ENCODE measurements around the gene WWOX. TPM values are rescaled to one million over a fixed set of nuclear protein-coding genes. Genes with fewer than 3 reads are reported as not detected.

Gene WWOX
- total RNA-seq, 6 experiments from 2014 or later = 13.0 to 24.3 (median 16.5) TPM

DNA sequence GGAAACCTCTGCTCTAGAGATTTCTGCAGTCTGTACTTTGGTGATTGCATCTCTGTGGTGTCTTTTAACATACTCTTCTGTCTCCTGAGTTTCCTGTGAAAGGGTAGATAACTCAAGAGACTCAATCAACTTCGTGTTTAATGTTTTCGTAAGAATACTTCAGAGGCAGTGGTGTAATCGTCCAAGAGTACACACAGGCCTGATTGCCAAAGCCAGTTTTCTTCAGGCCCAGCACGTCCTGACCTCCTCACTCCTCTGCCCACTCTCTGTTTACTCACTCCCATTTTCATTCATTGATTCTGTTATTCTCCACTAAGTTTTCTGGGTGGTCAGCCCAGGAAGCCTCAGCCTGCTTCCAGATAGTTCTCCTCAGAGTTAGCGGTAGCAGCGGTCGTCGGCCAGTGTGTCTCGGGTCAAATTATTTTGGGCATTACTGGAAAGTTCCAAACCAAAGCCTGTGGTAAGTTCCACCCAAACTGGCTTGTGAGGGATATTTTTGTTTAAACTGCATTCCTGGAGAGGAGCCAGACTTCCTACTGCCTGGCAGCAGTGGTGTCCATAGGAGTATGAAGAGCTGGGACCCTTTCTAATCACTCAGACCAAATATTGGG is 293.2 kb downstream of the WWOX start:
- intact Hi-C loops (cut with DNase I) = no loop called here
- Histone ChIP-seq H3K36me3 (no peaks in the 10 kb centered on the region), H3K9me3 (no peaks in the 10 kb centered on the region), H3K27ac (peak overlapping the region in 1 of 3 donors; percentile 15), H3K27me3 (no peaks in the 10 kb centered on the region), H3K4me3 (no peak overlapping the region), H3K4me1 (peaks cover 0 to 4% (median 0%) of the 10 kb centered on the region in 4 donors)
- peak; percentile 62 to 86 (median 79) for ATAC-seq
- TF ChIP-seq, protein P1, sequence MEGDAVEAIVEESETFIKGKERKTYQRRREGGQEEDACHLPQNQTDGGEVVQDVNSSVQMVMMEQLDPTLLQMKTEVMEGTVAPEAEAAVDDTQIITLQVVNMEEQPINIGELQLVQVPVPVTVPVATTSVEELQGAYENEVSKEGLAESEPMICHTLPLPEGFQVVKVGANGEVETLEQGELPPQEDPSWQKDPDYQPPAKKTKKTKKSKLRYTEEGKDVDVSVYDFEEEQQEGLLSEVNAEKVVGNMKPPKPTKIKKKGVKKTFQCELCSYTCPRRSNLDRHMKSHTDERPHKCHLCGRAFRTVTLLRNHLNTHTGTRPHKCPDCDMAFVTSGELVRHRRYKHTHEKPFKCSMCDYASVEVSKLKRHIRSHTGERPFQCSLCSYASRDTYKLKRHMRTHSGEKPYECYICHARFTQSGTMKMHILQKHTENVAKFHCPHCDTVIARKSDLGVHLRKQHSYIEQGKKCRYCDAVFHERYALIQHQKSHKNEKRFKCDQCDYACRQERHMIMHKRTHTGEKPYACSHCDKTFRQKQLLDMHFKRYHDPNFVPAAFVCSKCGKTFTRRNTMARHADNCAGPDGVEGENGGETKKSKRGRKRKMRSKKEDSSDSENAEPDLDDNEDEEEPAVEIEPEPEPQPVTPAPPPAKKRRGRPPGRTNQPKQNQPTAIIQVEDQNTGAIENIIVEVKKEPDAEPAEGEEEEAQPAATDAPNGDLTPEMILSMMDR (IDR thresholded peaks at IDR 0.05) = no peak
- TF ChIP-seq POLR2A (IDR thresholded peaks at IDR 0.05) = no peak
- 35% methylated on average over 9 of the region's 9 CpGs for WGBS (ENCODE audit: insufficient coverage, low coverage, low lambda C conversion rate, missing lambda C conversion rate)
- no peak for DNase-seq

GRCh38 chr16:78395035-78395434 is 295.6 kb downstream of the WWOX start:
- DNase-seq (no peak), ATAC-seq (no peak)
- TF ChIP-seq, protein P1 (IDR thresholded peaks at IDR 0.05) = no peak
- TF ChIP-seq POLR2A (IDR thresholded peaks at IDR 0.05) = no peak
- Histone ChIP-seq H3K4me1 (peaks cover 0 to 4% (median 0%) of the 10 kb centered on the region in 4 donors), H3K27ac (no peak overlapping the region), H3K4me3 (no peak overlapping the region), H3K36me3 (no peaks in the 10 kb centered on the region), H3K9me3 (no peaks in the 10 kb centered on the region), H3K27me3 (no peaks in the 10 kb centered on the region)
- WGBS (ENCODE audit: insufficient coverage, low coverage, low lambda C conversion rate, missing lambda C conversion rate) = 83% methylated on average over 6 of the region's 6 CpGs
- intact Hi-C loops (cut with DNase I) = no loop called here

DNA sequence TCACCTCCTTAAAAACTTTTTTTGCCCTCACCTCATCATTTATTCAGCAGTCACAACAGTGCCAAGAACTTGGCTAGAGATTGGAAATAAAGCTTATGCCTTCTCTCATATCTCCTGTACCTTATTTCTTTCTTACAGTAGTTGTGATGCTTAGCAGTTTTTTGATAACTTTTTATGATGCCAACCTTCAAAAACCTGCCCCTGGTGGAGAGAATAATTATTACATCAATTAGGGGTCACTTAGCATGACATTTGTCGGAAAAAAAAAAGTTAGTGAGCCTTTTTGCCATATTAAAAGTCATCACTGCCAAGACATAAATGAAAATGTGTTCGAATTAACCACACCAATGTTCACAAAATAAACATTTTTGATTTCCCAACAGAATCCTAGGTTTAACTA is 296.6 kb downstream of the WWOX start:
- peaks cover 0 to 4% (median 0%) of the 10 kb centered on the region in 4 donors for H3K4me1 ChIP-seq
- ATAC-seq = no peak
- WGBS (ENCODE audit: insufficient coverage, low coverage, low lambda C conversion rate, missing lambda C conversion rate) = 84% methylated on average over 2 of the region's 2 CpGs
- no peaks in the 10 kb centered on the region for H3K9me3 ChIP-seq
- no peaks in the 10 kb centered on the region for H3K36me3 ChIP-seq
- TF ChIP-seq, protein P1 (IDR thresholded peaks at IDR 0.05) = peak; percentile 22 to 41 (median 31)
- TF ChIP-seq POLR2A (IDR thresholded peaks at IDR 0.05) = no peak
- DNase-seq = no peak
- no peak overlapping the region for H3K27ac ChIP-seq
- intact Hi-C loops (cut with DNase I) = no loop called here
- H3K4me3 ChIP-seq = no peak overlapping the region
- H3K27me3 ChIP-seq = no peaks in the 10 kb centered on the region

- Histone ChIP-seq H3K36me3 (no peaks in the 10 kb centered on the region), H3K27ac (no peak overlapping the region), H3K27me3 (no peaks in the 10 kb centered on the region), H3K4me1 (peaks cover 0 to 4% (median 0%) of the 10 kb centered on the region in 4 donors), H3K9me3 (no peaks in the 10 kb centered on the region), H3K4me3 (no peak overlapping the region)
- 86% methylated on average over 4 of the region's 4 CpGs for WGBS (ENCODE audit: insufficient coverage, low coverage, low lambda C conversion rate, missing lambda C conversion rate)
- intact Hi-C loops (cut with DNase I) = no loop called here
- DNase-seq (no peak), ATAC-seq (no peak)
- no peak for TF ChIP-seq POLR2A (IDR thresholded peaks at IDR 0.05)
- TF ChIP-seq, protein P1 (IDR thresholded peaks at IDR 0.05) = no peak
Observed at GRCh38 chr16:78396673-78397072, 297.2 kb downstream of the WWOX start.

All from right lobe of liver (tissue), 6 donors.